ENCODE results near the gene MLLT6. TPM values are rescaled to one million over a fixed set of nuclear protein-coding genes. Genes with fewer than 3 reads are reported as not detected.

MLLT6 gene
- total RNA-seq, 2 experiments from 2014 or later = 333 to 343 TPM

DNA sequence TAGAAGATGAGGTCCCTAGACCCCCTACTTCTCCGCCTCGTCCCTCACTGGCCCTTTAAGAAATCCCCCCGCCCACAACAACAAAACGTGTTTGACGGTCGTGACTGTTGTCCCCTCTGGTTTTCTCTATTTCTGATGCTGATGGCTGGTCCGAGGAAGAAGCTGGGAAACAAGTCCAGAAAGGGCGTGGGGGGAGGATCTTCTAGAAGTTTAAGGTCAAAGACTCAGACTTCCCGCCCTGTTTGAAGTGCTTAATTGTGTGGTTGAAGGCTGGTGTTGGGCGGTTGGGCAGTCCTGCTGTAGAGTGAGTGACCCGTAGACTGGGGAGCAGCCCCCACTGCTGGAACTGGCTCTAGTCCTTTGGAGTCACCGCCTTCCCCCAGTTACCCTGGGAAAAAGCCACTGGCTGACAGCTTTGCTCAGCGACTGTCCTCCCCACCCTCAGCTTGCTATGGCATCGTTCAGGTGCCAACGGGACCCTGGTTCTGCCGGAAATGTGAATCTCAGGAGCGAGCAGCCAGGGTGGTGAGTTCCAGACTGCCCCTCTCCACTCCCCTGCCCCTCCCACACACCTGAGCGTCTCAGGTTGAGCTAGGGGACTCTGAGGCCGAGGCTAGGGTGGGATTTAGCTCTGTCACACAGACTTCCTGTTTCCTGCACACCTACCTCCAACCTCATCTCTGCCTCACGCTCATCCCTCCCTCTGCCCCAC lies 1.6 kb downstream of the MLLT6 start:
- Mint-ChIP-seq H3K27me3 (no peaks in the 10 kb centered on the region), H3K9me3 (no peaks in the 10 kb centered on the region), H3K36me3 (peaks cover 18% of the 10 kb centered on the region), H3K4me1 (peaks cover 39% of the 10 kb centered on the region), H3K27ac (peak overlapping the region; percentile 81), H3K4me3 (peak overlapping the region; percentile 95)
- ATAC-seq (ENCODE audit: low read depth) (no peak), DNase-seq (no peak)
- POLR2A ChIA-PET = interaction anchor here (0.6 to 5.2 kb wide), 11 partner anchors 9 to 446 kb away, joined by 3 to 111 read pairs (median 5); partner anchors contain the start of gene EPOP

DNA sequence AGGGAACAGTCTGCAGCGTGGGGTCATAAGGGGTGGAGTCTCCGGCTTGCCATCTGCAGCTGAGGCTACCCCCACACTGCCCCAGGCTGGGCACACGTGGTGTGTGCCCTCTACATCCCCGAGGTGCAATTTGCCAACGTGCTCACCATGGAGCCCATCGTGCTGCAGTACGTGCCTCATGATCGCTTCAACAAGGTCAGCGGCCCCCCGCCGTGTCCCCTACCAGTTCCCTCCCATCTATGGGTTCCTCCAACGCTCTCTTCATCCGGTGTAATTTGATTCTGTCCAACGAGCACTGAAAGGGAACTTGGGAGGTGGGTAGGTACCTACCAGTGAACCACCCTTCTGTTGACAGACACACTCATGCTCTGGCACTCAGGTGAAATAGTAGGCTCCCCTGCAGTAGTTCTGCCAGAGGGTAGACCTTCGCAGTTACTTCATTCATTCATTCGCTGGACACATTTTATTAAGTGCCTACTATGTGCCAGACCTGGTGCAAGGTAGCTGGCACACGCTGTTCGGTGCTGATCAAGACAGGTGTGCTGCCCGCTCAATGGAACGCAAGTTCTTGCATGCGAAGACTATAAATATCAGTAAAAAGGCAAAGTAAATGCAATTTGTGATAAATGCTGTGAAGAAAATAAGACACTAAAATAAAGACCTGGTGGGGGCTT lies 2.7 kb downstream of the MLLT6 start:
- ATAC-seq (ENCODE audit: low read depth) = no peak
- peaks cover 18% of the 10 kb centered on the region for H3K36me3 Mint-ChIP-seq
- POLR2A ChIA-PET = interaction anchor here (0.9 to 5.2 kb wide), 6 partner anchors 11 to 27 kb away, joined by 3 to 111 read pairs (median 14); no protein-coding TSS in a partner anchor
- H3K4me1 Mint-ChIP-seq = peaks cover 42% of the 10 kb centered on the region
- peak overlapping the region; percentile 95 for H3K4me3 Mint-ChIP-seq
- peak overlapping the region; percentile 81 for H3K27ac Mint-ChIP-seq
- DNase-seq = no peak
- no peaks in the 10 kb centered on the region for H3K9me3 Mint-ChIP-seq
- H3K27me3 Mint-ChIP-seq = no peaks in the 10 kb centered on the region

DNA sequence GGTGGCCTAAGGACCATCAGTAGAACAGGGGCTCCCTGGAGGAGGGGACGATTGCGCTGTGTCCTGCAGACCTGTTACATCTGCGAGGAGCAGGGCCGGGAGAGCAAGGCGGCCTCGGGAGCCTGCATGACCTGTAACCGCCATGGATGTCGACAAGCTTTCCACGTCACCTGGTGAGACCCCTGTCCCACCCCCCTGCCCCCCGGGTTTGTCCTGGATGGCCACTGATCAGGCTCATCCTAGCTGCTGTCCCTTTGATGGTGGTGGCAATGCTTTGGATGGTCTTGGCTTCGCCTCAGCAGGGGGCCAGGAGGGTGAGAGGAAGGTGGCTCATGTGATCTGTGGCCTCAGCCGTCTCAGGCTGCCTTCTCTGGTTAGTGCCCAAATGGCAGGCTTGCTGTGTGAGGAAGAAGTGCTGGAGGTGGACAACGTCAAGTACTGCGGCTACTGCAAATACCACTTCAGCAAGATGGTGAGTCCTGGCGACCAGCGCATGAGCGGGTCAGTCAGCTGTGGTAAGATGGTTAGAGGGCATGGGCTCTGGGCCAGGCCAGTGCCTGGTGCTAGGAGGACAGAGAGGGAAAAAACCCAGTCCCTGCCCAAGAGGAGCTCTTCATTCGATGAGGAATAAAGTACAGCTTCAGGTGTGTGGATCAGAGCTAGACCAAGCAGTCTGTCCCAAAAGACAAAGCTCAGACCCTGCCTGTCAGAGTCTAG lies 4.2 kb downstream of the MLLT6 start:
- Mint-ChIP-seq H3K27ac (peak overlapping the region; percentile 10), H3K4me3 (no peak overlapping the region), H3K36me3 (peaks cover 18% of the 10 kb centered on the region), H3K4me1 (peaks cover 45% of the 10 kb centered on the region), H3K9me3 (no peaks in the 10 kb centered on the region), H3K27me3 (no peaks in the 10 kb centered on the region)
- no peak for DNase-seq
- POLR2A ChIA-PET = interaction anchor here (0.6 to 4.3 kb wide), 3 partner anchors 9 to 19 kb away, joined by 3 to 32 read pairs (median 3); no protein-coding TSS in a partner anchor
- ATAC-seq (ENCODE audit: low read depth) = no peak

DNA sequence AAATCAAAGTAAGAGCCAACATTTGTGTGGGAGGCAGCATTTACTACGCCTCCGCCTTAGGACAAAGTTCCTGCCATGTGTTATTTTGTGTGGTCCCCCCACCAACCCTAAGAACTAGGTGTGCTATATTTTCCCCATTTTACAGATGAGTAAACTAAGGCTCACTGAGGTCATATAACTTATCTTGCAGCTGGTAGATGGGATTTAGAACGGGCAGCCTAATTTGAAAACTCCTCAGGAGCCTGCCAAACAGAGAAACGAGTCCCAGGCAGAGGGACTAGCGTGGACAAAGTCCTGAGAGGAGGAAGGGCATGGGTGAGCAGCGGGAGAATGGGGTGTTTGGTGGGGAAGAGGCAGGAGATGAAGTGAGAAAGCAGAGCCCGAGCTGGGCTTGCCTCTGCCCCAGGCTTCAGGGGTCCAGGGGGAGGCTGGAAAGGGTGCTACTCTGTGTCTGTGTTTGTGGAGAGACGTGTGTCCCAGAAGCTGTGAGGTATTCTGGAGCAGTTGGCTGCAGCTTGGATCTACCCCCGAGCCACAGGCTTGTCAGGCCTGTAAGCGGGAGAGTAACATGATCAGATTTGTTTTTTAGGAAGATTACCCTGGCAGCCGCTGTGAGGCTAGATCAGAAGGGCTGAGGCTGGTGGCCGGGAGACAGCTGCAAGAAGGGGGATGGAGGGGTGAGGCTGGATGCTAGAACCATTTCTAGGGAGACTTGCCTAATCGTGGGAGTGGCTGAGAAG lies 5.0 kb downstream of the MLLT6 start:
- no peak for DNase-seq
- Mint-ChIP-seq H3K4me3 (peak overlapping the region; percentile 20), H3K27me3 (no peaks in the 10 kb centered on the region), H3K36me3 (peaks cover 22% of the 10 kb centered on the region), H3K27ac (peak overlapping the region; percentile 63), H3K9me3 (no peaks in the 10 kb centered on the region), H3K4me1 (peaks cover 48% of the 10 kb centered on the region)
- POLR2A ChIA-PET = interaction anchor here (0.6 to 4.3 kb wide), 6 partner anchors 8 to 112 kb away, joined by 3 to 32 read pairs (median 4); no protein-coding TSS in a partner anchor
- ATAC-seq (ENCODE audit: low read depth) = no peak

GRCh38 chr17:38710604-38710962 lies 5.5 kb downstream of the MLLT6 start:
- POLR2A ChIA-PET = interaction anchor here (1.0 to 4.3 kb wide), 5 partner anchors 9 to 35 kb away, joined by 4 to 32 read pairs (median 4); no protein-coding TSS in a partner anchor

DNA sequence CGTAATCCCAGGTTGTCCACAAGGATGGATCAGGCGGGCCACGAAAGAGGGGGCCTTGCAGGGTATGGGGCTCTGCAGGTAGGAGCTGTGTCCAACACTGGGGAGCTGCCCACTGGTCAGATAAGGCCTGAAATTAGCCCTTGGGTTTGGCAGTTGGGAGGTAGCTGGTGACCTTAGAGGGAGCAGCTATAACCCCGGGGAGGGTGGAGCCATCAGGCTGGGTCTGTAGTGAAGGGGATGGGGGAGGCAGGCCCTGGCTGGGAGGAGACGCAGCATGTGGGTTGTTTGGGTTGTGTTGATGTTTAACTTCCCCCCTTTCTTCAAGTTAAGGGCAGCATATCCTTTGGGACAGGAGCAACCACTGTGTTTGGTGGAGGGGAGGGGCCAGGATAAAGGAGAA lies 5.9 kb downstream of the MLLT6 start:
- peaks cover 53% of the 10 kb centered on the region for H3K4me1 Mint-ChIP-seq
- H3K9me3 Mint-ChIP-seq = no peaks in the 10 kb centered on the region

More at GRCh38 chr17:38710604-38710962, 5.5 kb downstream of the MLLT6 start:
- Mint-ChIP-seq H3K9me3 (no peaks in the 10 kb centered on the region), H3K27me3 (no peaks in the 10 kb centered on the region), H3K27ac (no peak overlapping the region), H3K4me1 (peaks cover 52% of the 10 kb centered on the region), H3K36me3 (peaks cover 24% of the 10 kb centered on the region), H3K4me3 (peak overlapping the region; percentile 20)
- no peak for DNase-seq
- no peak for ATAC-seq (ENCODE audit: low read depth)

GRCh38 chr17:38711792-38712571 lies 6.9 kb downstream of the MLLT6 start:
- Mint-ChIP-seq H3K36me3 (peaks cover 31% of the 10 kb centered on the region), H3K4me1 (peaks cover 52% of the 10 kb centered on the region), H3K27ac (peak overlapping the region; percentile 63), H3K9me3 (no peaks in the 10 kb centered on the region), H3K27me3 (no peaks in the 10 kb centered on the region), H3K4me3 (no peak overlapping the region)
- POLR2A ChIA-PET = interaction anchor here (1.0 to 4.3 kb wide), 4 partner anchors 10 to 36 kb away, joined by 4 to 32 read pairs (median 4); no protein-coding TSS in a partner anchor
- no peak for ATAC-seq (ENCODE audit: low read depth)
- no peak for DNase-seq

More for the DNA sequence above, 5.9 kb downstream of the MLLT6 start:
- ATAC-seq (ENCODE audit: low read depth) (no peak), DNase-seq (no peak)
- Mint-ChIP-seq H3K36me3 (peaks cover 28% of the 10 kb centered on the region), H3K27ac (peak overlapping the region; percentile 63), H3K4me3 (no peak overlapping the region), H3K27me3 (no peaks in the 10 kb centered on the region)
- POLR2A ChIA-PET = interaction anchor here (1.0 to 4.3 kb wide), 5 partner anchors 9 to 35 kb away, joined by 4 to 32 read pairs (median 4); no protein-coding TSS in a partner anchor

GRCh38 chr17:38712593-38712992 lies 7.5 kb downstream of the MLLT6 start:
- POLR2A ChIA-PET = interaction anchor here (2.0 to 4.3 kb wide), 2 partner anchors 15 to 37 kb away, joined by 4 to 32 read pairs; no protein-coding TSS in a partner anchor
- DNase-seq = no peak
- Mint-ChIP-seq H3K4me1 (peaks cover 46% of the 10 kb centered on the region), H3K4me3 (no peak overlapping the region), H3K27me3 (no peaks in the 10 kb centered on the region), H3K9me3 (no peaks in the 10 kb centered on the region), H3K27ac (no peak overlapping the region), H3K36me3 (peaks cover 27% of the 10 kb centered on the region)
- no peak for ATAC-seq (ENCODE audit: low read depth)

- no peak overlapping the region for H3K27ac Mint-ChIP-seq
- no peaks in the 10 kb centered on the region for H3K9me3 Mint-ChIP-seq
- H3K4me1 Mint-ChIP-seq = peaks cover 40% of the 10 kb centered on the region
- no peaks in the 10 kb centered on the region for H3K27me3 Mint-ChIP-seq
- POLR2A ChIA-PET = no interaction called here
- no peak for DNase-seq
- ATAC-seq (ENCODE audit: low read depth) = no peak
- H3K36me3 Mint-ChIP-seq = peaks cover 27% of the 10 kb centered on the region
- no peak overlapping the region for H3K4me3 Mint-ChIP-seq
These were observed 8.5 kb downstream of the MLLT6 start for GRCh38 chr17:38713456-38714075.

DNA sequence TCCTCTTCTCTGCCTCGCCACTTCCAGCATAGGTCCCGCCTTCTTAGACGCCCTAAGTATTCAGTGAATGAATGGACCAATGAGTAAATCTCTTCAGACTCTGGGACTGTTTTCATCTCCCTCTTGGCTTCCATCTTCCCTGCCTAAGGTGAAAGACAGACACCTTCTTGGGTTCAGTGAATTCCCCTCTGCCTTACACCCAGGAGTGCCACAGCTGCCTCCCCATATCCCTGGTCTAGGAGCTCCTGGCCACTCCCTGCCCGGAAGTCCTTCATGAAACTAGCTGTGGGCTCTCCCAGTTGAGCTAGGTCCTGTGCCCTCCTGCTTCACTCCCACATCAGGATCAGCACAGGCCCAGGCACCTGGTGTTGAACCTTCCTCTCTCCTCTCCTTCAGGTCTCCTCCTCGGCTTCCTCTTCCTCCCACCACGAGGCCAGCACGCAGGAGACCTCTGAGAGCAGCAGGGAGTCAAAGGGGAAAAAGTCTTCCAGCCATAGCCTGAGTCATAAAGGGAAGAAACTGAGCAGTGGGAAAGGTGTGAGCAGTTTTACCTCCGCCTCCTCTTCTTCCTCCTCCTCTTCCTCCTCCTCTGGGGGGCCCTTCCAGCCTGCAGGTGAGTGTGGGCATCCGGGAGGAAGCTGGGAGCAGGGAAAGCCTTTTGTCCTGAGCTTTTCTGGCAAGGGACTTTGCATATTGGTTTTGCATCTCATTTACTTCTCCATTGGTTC lies 10.3 kb downstream of the MLLT6 start:
- POLR2A ChIA-PET = interaction anchor here (2.5 to 4.2 kb wide), 2 partner anchors 9 to 13 kb away, joined by 15 to 35 read pairs; no protein-coding TSS in a partner anchor
- Mint-ChIP-seq H3K27ac (peak overlapping the region; percentile 76), H3K9me3 (no peaks in the 10 kb centered on the region), H3K4me1 (peaks cover 28% of the 10 kb centered on the region), H3K36me3 (peaks cover 20% of the 10 kb centered on the region), H3K27me3 (no peaks in the 10 kb centered on the region), H3K4me3 (no peak overlapping the region)
- no peak for DNase-seq
- no peak for ATAC-seq (ENCODE audit: low read depth)

- Mint-ChIP-seq H3K4me1 (peaks cover 18% of the 10 kb centered on the region), H3K27ac (peak overlapping the region; percentile 61), H3K9me3 (no peaks in the 10 kb centered on the region), H3K36me3 (peaks cover 19% of the 10 kb centered on the region), H3K27me3 (no peaks in the 10 kb centered on the region), H3K4me3 (no peak overlapping the region)
- no peak for ATAC-seq (ENCODE audit: low read depth)
- POLR2A ChIA-PET = interaction anchor here (0.8 to 4.2 kb wide), 3 partner anchors 10 to 12 kb away, joined by 3 to 35 read pairs (median 15); partner anchors contain the start of gene MLLT6
- DNase-seq = no peak
These were observed 11.4 kb downstream of the MLLT6 start for GRCh38 chr17:38716368-38717005.

Data from activated naive CD8-positive, alpha-beta T cell treated with anti-CD3 and anti-CD28 coated beads, Interleukin-2, amount 10 ng/mL, durations not matched to agents 7 days and 5 days (primary cell).